OCI-LY7 (cell line): Measurements from ENCODE around the gene MED26.

Source experiments
- EZH2phosphoT487 ChIP-seq: fragments of 200-600 bp; sonication (generic); IDR thresholded peaks from 2 replicates; pipeline ENCODE4 v1.6.1; 2018; ENCODE audit warnings: low read depth, borderline replicate concordance, mild to moderate bottlenecking, mixed run types, antibody characterized with exemption, low read length, moderate library complexity, mixed read lengths
- TF ChIP-seq, protein P1 (sequence below): fragments of 200-600 bp; sonication (generic); conservative IDR thresholded peaks from 2 replicates; pipeline ENCODE4 v1.5.1; 2014; ENCODE audit warnings: mild to moderate bottlenecking, antibody characterized with exemption, low read length, moderate library complexity, mixed read lengths

- TF ChIP-seq, protein P1, sequence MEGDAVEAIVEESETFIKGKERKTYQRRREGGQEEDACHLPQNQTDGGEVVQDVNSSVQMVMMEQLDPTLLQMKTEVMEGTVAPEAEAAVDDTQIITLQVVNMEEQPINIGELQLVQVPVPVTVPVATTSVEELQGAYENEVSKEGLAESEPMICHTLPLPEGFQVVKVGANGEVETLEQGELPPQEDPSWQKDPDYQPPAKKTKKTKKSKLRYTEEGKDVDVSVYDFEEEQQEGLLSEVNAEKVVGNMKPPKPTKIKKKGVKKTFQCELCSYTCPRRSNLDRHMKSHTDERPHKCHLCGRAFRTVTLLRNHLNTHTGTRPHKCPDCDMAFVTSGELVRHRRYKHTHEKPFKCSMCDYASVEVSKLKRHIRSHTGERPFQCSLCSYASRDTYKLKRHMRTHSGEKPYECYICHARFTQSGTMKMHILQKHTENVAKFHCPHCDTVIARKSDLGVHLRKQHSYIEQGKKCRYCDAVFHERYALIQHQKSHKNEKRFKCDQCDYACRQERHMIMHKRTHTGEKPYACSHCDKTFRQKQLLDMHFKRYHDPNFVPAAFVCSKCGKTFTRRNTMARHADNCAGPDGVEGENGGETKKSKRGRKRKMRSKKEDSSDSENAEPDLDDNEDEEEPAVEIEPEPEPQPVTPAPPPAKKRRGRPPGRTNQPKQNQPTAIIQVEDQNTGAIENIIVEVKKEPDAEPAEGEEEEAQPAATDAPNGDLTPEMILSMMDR, result no peak
- TF ChIP-seq EZH2phosphoT487, result no peak
Observed at GRCh38 chr19:16530540-16531379, 97.2 kb downstream of the MED26 start.
